ENCODE measurements around the gene SNCG.

DNA sequence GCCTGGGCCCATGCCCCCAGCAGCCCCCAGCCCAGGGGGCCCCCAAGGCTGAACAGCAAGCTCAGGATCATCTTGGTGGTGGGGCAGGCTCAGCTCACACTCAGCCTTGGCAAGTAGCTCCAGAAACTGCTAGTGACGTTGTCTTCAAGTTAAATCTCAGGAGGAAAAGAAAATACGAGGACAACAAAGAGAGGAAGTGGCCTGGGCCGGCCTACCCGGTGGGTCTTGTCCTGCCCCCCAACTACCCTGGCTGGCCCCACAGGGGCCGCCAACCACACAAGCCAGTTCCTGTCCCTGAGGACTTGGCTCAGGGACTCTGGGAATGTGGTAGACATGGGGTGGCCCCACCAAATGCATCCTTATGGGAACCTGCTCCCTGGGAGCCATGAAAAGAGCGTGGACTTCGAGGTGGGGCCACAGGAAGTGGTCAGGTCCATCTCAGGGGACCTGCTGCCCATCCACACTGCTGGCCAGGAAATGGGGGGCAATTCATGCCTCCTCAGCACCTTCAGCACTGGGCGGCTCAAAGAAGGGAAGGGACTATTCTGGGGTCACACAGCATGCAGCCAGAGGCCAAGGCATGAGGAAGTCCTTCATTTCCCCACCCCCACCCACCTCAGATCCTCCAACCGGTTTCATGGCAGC lies 806 bp upstream of the SNCG start, which contains the start of gene MMRN2:
- TF ChIP-seq ZNF219 (CRISPR knock-in tag; IDR thresholded peaks at IDR 0.05; ENCODE audit: borderline replicate concordance), result no peak
- no peak for TF ChIP-seq IRF2 (CRISPR knock-in tag; IDR thresholded peaks at IDR 0.05; ENCODE audit: borderline replicate concordance, low read depth)
- TF ChIP-seq CTCF (IDR thresholded peaks at IDR 0.05), result no peak
- no peak for TF ChIP-seq SP1 (CRISPR knock-in tag; conservative IDR thresholded peaks at IDR 0.05)
- no peak for TF ChIP-seq GTF2I (CRISPR knock-in tag; conservative IDR thresholded peaks at IDR 0.05)
- no peak for TF ChIP-seq ZNF138 (CRISPR knock-in tag; conservative IDR thresholded peaks at IDR 0.05)
- TF ChIP-seq, protein P1, sequence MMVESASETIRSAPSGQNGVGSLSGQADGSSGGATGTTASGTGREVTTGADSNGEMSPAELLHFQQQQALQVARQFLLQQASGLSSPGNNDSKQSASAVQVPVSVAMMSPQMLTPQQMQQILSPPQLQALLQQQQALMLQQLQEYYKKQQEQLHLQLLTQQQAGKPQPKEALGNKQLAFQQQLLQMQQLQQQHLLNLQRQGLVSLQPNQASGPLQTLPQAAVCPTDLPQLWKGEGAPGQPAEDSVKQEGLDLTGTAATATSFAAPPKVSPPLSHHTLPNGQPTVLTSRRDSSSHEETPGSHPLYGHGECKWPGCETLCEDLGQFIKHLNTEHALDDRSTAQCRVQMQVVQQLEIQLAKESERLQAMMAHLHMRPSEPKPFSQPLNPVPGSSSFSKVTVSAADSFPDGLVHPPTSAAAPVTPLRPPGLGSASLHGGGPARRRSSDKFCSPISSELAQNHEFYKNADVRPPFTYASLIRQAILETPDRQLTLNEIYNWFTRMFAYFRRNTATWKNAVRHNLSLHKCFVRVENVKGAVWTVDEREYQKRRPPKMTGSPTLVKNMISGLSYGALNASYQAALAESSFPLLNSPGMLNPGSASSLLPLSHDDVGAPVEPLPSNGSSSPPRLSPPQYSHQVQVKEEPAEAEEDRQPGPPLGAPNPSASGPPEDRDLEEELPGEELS (CRISPR knock-in tag; IDR thresholded peaks at IDR 0.05), result no peak
- TF ChIP-seq NR3C1 (CRISPR knock-in tag; conservative IDR thresholded peaks at IDR 0.05; ENCODE audit: low read depth), result no peak
- TF ChIP-seq, protein P2, sequence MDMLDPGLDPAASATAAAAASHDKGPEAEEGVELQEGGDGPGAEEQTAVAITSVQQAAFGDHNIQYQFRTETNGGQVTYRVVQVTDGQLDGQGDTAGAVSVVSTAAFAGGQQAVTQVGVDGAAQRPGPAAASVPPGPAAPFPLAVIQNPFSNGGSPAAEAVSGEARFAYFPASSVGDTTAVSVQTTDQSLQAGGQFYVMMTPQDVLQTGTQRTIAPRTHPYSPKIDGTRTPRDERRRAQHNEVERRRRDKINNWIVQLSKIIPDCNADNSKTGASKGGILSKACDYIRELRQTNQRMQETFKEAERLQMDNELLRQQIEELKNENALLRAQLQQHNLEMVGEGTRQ (CRISPR knock-in tag; IDR thresholded peaks at IDR 0.05), result no peak

All from WTC11 (cell line).